ENCODE data around the gene PPP2R2B. TPM values are rescaled to one million over a fixed set of nuclear protein-coding genes. Genes with fewer than 3 reads are reported as not detected.

Gene PPP2R2B
- total and polyA plus RNA-seq, 2 donors (not counting 1 experiment from before 2014, with no cell fraction given), result 0.67 to 1.5 TPM

GRCh38 chr5:146643776-146644175 lies 234.8 kb downstream of the PPP2R2B start:
- Histone ChIP-seq H3K4me3 (replicated peaks in 1 of 4; ENCODE audit: control extremely low read depth in 1 of 4, insufficient read depth in 1 of 4, low read depth in 3 of 4, low read length in 4 of 4) (no peak overlapping the region), H3K9ac (ENCODE audit: insufficient read depth, low read length) (no peak overlapping the region), H4K20me1 (ENCODE audit: control insufficient read depth, extremely low read depth, insufficient read depth, low read length) (no peaks in the 10 kb centered on the region), H3K27me3 (ENCODE audit: control insufficient read depth, insufficient read depth, low read length) (no peaks in the 10 kb centered on the region), H2AFZ (ENCODE audit: low read length) (no peak overlapping the region), H3K4me1 (ENCODE audit: control insufficient read depth, extremely low read depth, insufficient read depth, low read length) (no peaks in the 10 kb centered on the region), H3K4me2 (ENCODE audit: extremely low read depth, insufficient read depth, low read length) (no peak overlapping the region), H3K79me2 (ENCODE audit: control insufficient read depth, insufficient read depth, low read length) (no peaks in the 10 kb centered on the region), H3K9me3 (ENCODE audit: control insufficient read depth, insufficient read depth, low read depth, low read length) (no peaks in the 10 kb centered on the region), H3K36me3 (ENCODE audit: control insufficient read depth, insufficient read depth, low read length) (no peaks in the 10 kb centered on the region), H3K27ac (ENCODE audit: insufficient read depth, low read length) (no peak overlapping the region)
- DNase-seq (ENCODE audit: low read depth in 2 of 2), result no peak
- TF ChIP-seq, protein P1, sequence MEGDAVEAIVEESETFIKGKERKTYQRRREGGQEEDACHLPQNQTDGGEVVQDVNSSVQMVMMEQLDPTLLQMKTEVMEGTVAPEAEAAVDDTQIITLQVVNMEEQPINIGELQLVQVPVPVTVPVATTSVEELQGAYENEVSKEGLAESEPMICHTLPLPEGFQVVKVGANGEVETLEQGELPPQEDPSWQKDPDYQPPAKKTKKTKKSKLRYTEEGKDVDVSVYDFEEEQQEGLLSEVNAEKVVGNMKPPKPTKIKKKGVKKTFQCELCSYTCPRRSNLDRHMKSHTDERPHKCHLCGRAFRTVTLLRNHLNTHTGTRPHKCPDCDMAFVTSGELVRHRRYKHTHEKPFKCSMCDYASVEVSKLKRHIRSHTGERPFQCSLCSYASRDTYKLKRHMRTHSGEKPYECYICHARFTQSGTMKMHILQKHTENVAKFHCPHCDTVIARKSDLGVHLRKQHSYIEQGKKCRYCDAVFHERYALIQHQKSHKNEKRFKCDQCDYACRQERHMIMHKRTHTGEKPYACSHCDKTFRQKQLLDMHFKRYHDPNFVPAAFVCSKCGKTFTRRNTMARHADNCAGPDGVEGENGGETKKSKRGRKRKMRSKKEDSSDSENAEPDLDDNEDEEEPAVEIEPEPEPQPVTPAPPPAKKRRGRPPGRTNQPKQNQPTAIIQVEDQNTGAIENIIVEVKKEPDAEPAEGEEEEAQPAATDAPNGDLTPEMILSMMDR (conservative IDR thresholded peaks at IDR 0.05 in 1 of 2, IDR thresholded peaks at IDR 0.05 in 1 of 2; ENCODE audit: low read depth in 1 of 2, low read length in 2 of 2), result no peak
- no peak for TF ChIP-seq EZH2 (IDR thresholded peaks at IDR 0.05; ENCODE audit: low read length, missing control alignments)

DNA sequence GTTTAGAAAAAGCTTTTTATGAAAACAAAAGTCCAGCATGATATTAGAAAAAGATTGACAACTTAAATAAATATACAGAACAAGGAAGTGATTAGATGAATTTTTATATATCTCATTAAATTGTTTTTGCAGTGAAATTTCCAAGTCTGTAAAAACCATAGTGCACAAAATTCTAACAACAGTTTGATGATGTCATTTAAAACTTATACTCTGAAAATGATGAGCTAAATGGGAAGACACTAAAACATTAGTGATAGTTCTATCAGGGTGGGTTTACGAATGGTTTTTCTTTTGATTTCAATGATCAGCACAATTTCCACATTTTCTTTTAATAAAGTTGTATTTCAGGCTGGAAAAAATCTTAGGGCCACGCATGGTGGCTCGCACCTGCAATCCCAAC lies 236.1 kb downstream of the PPP2R2B start:
- no peak for TF ChIP-seq EZH2 (IDR thresholded peaks at IDR 0.05; ENCODE audit: low read length, missing control alignments)
- TF ChIP-seq, protein P1 (conservative IDR thresholded peaks at IDR 0.05 in 1 of 2, IDR thresholded peaks at IDR 0.05 in 1 of 2; ENCODE audit: low read depth in 1 of 2, low read length in 2 of 2), result no peak
- Histone ChIP-seq H3K4me2 (ENCODE audit: extremely low read depth, insufficient read depth, low read length) (no peak overlapping the region), H3K27me3 (ENCODE audit: control insufficient read depth, insufficient read depth, low read length) (no peaks in the 10 kb centered on the region), H2AFZ (ENCODE audit: low read length) (no peak overlapping the region), H3K9ac (ENCODE audit: insufficient read depth, low read length) (no peak overlapping the region), H3K4me1 (ENCODE audit: control insufficient read depth, extremely low read depth, insufficient read depth, low read length) (no peaks in the 10 kb centered on the region), H3K36me3 (ENCODE audit: control insufficient read depth, insufficient read depth, low read length) (no peaks in the 10 kb centered on the region), H3K79me2 (ENCODE audit: control insufficient read depth, insufficient read depth, low read length) (no peaks in the 10 kb centered on the region), H3K9me3 (ENCODE audit: control insufficient read depth, insufficient read depth, low read depth, low read length) (no peaks in the 10 kb centered on the region), H3K27ac (ENCODE audit: insufficient read depth, low read length) (no peak overlapping the region), H4K20me1 (ENCODE audit: control insufficient read depth, extremely low read depth, insufficient read depth, low read length) (no peaks in the 10 kb centered on the region), H3K4me3 (replicated peaks in 1 of 4; ENCODE audit: control extremely low read depth in 1 of 4, insufficient read depth in 1 of 4, low read depth in 3 of 4, low read length in 4 of 4) (no peak overlapping the region)
- DNase-seq (ENCODE audit: low read depth in 2 of 2), result no peak

DNA sequence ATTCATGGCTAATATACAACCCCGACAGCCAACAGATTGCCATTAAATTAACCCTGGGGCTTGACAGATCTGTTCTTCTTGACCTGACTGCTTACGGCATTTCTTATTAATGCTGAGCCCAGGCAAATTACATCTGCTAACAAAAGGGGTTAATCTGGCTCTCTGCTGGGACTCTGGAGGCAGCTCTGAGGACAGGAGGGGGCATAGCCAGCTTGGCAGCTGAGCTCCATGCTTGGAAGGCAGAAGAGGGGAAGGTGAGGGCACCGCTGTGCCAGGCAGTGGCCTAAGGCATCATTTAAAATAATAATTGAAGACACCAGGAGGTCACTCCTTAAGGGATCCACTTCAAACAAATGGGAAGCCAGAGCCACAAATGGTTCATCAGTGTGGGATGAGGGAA lies 236.6 kb downstream of the PPP2R2B start:
- Histone ChIP-seq H3K27me3 (ENCODE audit: control insufficient read depth, insufficient read depth, low read length) (no peaks in the 10 kb centered on the region), H2AFZ (ENCODE audit: low read length) (no peak overlapping the region), H3K4me2 (ENCODE audit: extremely low read depth, insufficient read depth, low read length) (no peak overlapping the region), H3K27ac (ENCODE audit: insufficient read depth, low read length) (no peak overlapping the region), H3K4me1 (ENCODE audit: control insufficient read depth, extremely low read depth, insufficient read depth, low read length) (no peaks in the 10 kb centered on the region), H3K36me3 (ENCODE audit: control insufficient read depth, insufficient read depth, low read length) (no peaks in the 10 kb centered on the region), H3K9ac (ENCODE audit: insufficient read depth, low read length) (no peak overlapping the region), H3K79me2 (ENCODE audit: control insufficient read depth, insufficient read depth, low read length) (no peaks in the 10 kb centered on the region), H4K20me1 (ENCODE audit: control insufficient read depth, extremely low read depth, insufficient read depth, low read length) (no peaks in the 10 kb centered on the region), H3K9me3 (ENCODE audit: control insufficient read depth, insufficient read depth, low read depth, low read length) (no peaks in the 10 kb centered on the region), H3K4me3 (replicated peaks in 1 of 4; ENCODE audit: control extremely low read depth in 1 of 4, insufficient read depth in 1 of 4, low read depth in 3 of 4, low read length in 4 of 4) (no peak overlapping the region)
- no peak for DNase-seq (ENCODE audit: low read depth in 2 of 2)
- TF ChIP-seq, protein P1 (conservative IDR thresholded peaks at IDR 0.05 in 1 of 2, IDR thresholded peaks at IDR 0.05 in 1 of 2; ENCODE audit: low read depth in 1 of 2, low read length in 2 of 2), result no peak
- no peak for TF ChIP-seq EZH2 (IDR thresholded peaks at IDR 0.05; ENCODE audit: low read length, missing control alignments)

Data from fibroblast of lung (primary cell).